ENCODE results near the gene ETDC.

The ETDC gene

GRCh38 chrX:135347381-135348016 is 38.2 kb downstream of the ETDC start:
- no peak for DNase-seq

- no peak for DNase-seq
Measured at GRCh38 chrX:135354288-135354687, 45.0 kb downstream of the ETDC start.
